ENCODE data around the gene SSC5D. TPM values are rescaled to one million over a fixed set of nuclear protein-coding genes. Genes with fewer than 3 reads are reported as not detected.

The SSC5D gene
- polyA plus RNA-seq, 3 donors, result 0.08 TPM; not detected in 2

DNA sequence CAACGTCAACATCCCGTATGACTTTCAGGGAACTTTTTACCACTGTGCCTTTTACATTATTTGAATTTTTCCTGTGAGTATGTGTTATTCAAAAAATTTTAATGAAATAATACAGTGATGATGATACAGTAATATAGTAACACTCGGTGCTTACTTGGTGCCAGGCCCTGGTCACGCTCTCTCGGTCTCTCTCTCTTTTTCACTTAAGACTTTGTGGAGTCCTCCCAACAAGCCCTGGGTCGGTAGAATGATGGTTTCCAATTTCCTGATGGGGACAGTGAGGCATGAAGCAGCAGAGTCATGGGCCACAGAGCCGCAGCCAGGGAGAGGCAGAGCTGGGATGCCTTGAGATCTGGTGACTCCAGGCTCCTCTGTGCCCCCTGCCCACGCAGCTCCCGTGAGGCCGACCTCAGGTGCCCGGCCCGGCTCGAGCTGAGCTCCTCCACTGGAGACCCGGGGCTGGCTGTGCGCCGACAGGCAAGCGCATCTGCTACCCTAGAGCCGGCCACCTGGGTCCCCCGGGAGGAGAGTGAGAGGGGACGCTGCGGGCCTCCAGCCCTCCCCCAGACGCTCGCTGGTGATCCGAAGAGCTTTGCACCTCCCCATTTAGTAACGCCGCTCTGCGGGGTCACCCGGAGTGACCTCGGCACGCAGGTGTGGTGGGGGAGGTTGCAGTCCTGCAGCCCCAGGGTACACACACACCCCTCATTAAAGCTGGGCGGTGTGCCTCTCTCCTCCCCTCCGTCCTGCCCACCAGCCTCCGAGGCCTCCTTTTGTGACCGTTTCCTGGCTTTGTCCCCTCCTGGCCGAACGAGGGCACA lies 61.5 kb downstream of the SSC5D start:
- Histone ChIP-seq H3K4me2 (replicated peaks; ENCODE audit: extremely low read depth, low read length, poor library complexity, severe bottlenecking) (no peak overlapping the region), H3K9me3 (replicated peaks in 1 of 2; ENCODE audit: control insufficient read depth in 1 of 2, insufficient read depth in 1 of 2, low read length in 2 of 2) (no peaks in the 10 kb centered on the region), H3K9ac (ENCODE audit: insufficient read depth, low read length, poor library complexity, severe bottlenecking) (no peak overlapping the region), H4K20me1 (ENCODE audit: insufficient read depth, low read length) (no peaks in the 10 kb centered on the region), H3K79me2 (ENCODE audit: insufficient read depth, low read length) (no peaks in the 10 kb centered on the region), H2AFZ (ENCODE audit: insufficient read depth, low read depth, low read length, poor library complexity, severe bottlenecking) (no peak overlapping the region), H3K27ac (ENCODE audit: low read depth in 1 of 2, low read length in 2 of 2) (no peak overlapping the region), H3K27me3 (ENCODE audit: control insufficient read depth in 2 of 2, insufficient read depth in 2 of 2, low read length in 2 of 2) (no peaks in the 10 kb centered on the region), H3K4me3 (replicated peaks in 1 of 3; ENCODE audit: low read depth in 2 of 3, low read length in 3 of 3) (no peak overlapping the region), H3K4me1 (ENCODE audit: control insufficient read depth in 1 of 2, insufficient read depth in 2 of 2, low read length in 2 of 2) (peaks cover 0 to 7% of the 10 kb centered on the region in 2 donors), H3K36me3 (replicated peaks in 1 of 2; ENCODE audit: control insufficient read depth in 1 of 2, insufficient read depth in 2 of 2, low read length in 2 of 2) (no peaks in the 10 kb centered on the region)
- H3K27ac Mint-ChIP-seq, result no peak overlapping the region
- no peak for DNase-seq
- peaks cover 0 to 3% (median 0%) of the 10 kb centered on the region in 7 donors for H3K9me3 Mint-ChIP-seq
- H3K36me3 Mint-ChIP-seq, result no peaks in the 10 kb centered on the region
- intact Hi-C loops (cut with micrococcal nuclease), result no loop called here
- H3K27me3 Mint-ChIP-seq (ENCODE audit: low read depth in 3 of 3), result peaks cover 16 to 27% (median 25%) of the 10 kb centered on the region in 3 donors
- TF ChIP-seq, protein P1, sequence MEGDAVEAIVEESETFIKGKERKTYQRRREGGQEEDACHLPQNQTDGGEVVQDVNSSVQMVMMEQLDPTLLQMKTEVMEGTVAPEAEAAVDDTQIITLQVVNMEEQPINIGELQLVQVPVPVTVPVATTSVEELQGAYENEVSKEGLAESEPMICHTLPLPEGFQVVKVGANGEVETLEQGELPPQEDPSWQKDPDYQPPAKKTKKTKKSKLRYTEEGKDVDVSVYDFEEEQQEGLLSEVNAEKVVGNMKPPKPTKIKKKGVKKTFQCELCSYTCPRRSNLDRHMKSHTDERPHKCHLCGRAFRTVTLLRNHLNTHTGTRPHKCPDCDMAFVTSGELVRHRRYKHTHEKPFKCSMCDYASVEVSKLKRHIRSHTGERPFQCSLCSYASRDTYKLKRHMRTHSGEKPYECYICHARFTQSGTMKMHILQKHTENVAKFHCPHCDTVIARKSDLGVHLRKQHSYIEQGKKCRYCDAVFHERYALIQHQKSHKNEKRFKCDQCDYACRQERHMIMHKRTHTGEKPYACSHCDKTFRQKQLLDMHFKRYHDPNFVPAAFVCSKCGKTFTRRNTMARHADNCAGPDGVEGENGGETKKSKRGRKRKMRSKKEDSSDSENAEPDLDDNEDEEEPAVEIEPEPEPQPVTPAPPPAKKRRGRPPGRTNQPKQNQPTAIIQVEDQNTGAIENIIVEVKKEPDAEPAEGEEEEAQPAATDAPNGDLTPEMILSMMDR (IDR thresholded peaks at IDR 0.05), result no peak
- H3K4me3 Mint-ChIP-seq, result no peak overlapping the region
- H3K4me1 Mint-ChIP-seq, result peaks cover 7% of the 10 kb centered on the region
- WGBS (ENCODE audit: insufficient coverage), result 91% methylated on average over 17 of the region's 36 CpGs

DNA sequence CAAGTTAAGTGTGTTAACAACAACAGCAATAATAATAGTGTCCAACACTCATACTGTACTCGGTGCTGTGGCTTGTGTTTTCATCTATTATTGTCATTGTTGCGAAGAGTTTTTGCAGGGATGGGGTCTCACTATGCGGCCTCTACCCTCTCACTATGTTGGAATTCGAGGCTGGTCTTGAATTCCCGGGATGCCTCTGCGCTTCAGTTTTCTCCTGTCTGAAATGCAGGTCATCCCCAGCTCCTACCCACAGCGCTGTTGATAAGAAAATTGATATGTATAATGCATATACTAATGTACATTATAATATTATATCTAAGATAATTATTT lies 62.0 kb downstream of the SSC5D start:
- no peaks in the 10 kb centered on the region for H3K27me3 ChIP-seq (ENCODE audit: control insufficient read depth in 2 of 2, insufficient read depth in 2 of 2, low read length in 2 of 2)
- no CpG with 5 or more reads among the region's 7 CpGs for WGBS (ENCODE audit: insufficient coverage)
- Mint-ChIP-seq H3K4me1 (peaks cover 5% of the 10 kb centered on the region), H3K4me3 (no peak overlapping the region), H3K27me3 (ENCODE audit: low read depth in 3 of 3) (peaks cover 15 to 27% (median 24%) of the 10 kb centered on the region in 3 donors), H3K36me3 (no peaks in the 10 kb centered on the region), H3K27ac (no peak overlapping the region), H3K9me3 (peaks cover 0 to 3% (median 0%) of the 10 kb centered on the region in 7 donors)
- TF ChIP-seq, protein P1 (IDR thresholded peaks at IDR 0.05), result no peak
- H3K9ac ChIP-seq (ENCODE audit: insufficient read depth, low read length, poor library complexity, severe bottlenecking), result no peak overlapping the region
- DNase-seq, result no peak
- no peak overlapping the region for H3K4me2 ChIP-seq (replicated peaks; ENCODE audit: extremely low read depth, low read length, poor library complexity, severe bottlenecking)
- peaks cover 0 to 7% of the 10 kb centered on the region in 2 donors for H3K4me1 ChIP-seq (ENCODE audit: control insufficient read depth in 1 of 2, insufficient read depth in 2 of 2, low read length in 2 of 2)
- H3K4me3 ChIP-seq (replicated peaks in 1 of 3; ENCODE audit: low read depth in 2 of 3, low read length in 3 of 3), result no peak overlapping the region
- no peaks in the 10 kb centered on the region for H4K20me1 ChIP-seq (ENCODE audit: insufficient read depth, low read length)
- H3K79me2 ChIP-seq (ENCODE audit: insufficient read depth, low read length), result no peaks in the 10 kb centered on the region
- no peak overlapping the region for H3K27ac ChIP-seq (ENCODE audit: low read depth in 1 of 2, low read length in 2 of 2)
- no peaks in the 10 kb centered on the region for H3K36me3 ChIP-seq (replicated peaks in 1 of 2; ENCODE audit: control insufficient read depth in 1 of 2, insufficient read depth in 2 of 2, low read length in 2 of 2)
- H3K9me3 ChIP-seq (replicated peaks in 1 of 2; ENCODE audit: control insufficient read depth in 1 of 2, insufficient read depth in 1 of 2, low read length in 2 of 2), result no peaks in the 10 kb centered on the region
- intact Hi-C loops (cut with micrococcal nuclease), result no loop called here
- H2AFZ ChIP-seq (ENCODE audit: insufficient read depth, low read depth, low read length, poor library complexity, severe bottlenecking), result no peak overlapping the region
